Activated B cell treated with CpG ODN at 0.5 μM for 24 hours (primary cell): ENCODE data around the gene NFKBIE. TPM values are rescaled to one million over a fixed set of nuclear protein-coding genes. Genes with fewer than 3 reads are reported as not detected.

Experiments
- ATAC-seq: fragments of 200-7000 bp; cut with Tn5 transposase; one replicate; pipeline ENCODE4 v1.10.0; 2021; ENCODE audit warnings: low read depth, mild to moderate bottlenecking, moderate library complexity
- CTCF ChIA-PET: fragments of 350-600 bp; sonication (Branson Sonifier 250); formaldehyde crosslinking; loops from one replicate; lab custom pipeline; 2021; ENCODE audit warnings: antibody characterized with exemption; lab: Charles Lee
- POLR2A ChIA-PET: fragments of 350-600 bp; sonication (Branson Sonifier 250); formaldehyde crosslinking; loops from one replicate; lab custom pipeline; 2021; ENCODE audit warnings: antibody characterized with exemption; lab: Charles Lee
- DNase-seq: peaks from one replicate; pipeline ENCODE4 v3.0.0; 2022
- H3K27ac Mint-ChIP-seq: one replicate; pipeline ENCODE4 v1.8.0; 2020; ENCODE audit warnings: mixed read lengths
- H3K27me3 Mint-ChIP-seq: one replicate; pipeline ENCODE4 v1.8.0; 2021; ENCODE audit warnings: mixed read lengths
- H3K36me3 Mint-ChIP-seq: one replicate; pipeline ENCODE4 v1.8.0; 2021; ENCODE audit warnings: low read depth, mixed read lengths
- H3K4me1 Mint-ChIP-seq: one replicate; pipeline ENCODE4 v1.8.0; 2021; ENCODE audit warnings: mixed read lengths
- H3K4me3 Mint-ChIP-seq: one replicate; pipeline ENCODE4 v1.8.0; 2020; ENCODE audit warnings: mild to moderate bottlenecking, mixed read lengths
- H3K9me3 Mint-ChIP-seq: one replicate; pipeline ENCODE4 v1.8.0; 2020; ENCODE audit warnings: mixed read lengths
- intact Hi-C: fragments of 100-400 bp; cut with micrococcal nuclease; formaldehyde crosslinking; loops from one replicate; pipeline ENCODE4 v1.15.1; 2024
- total RNA-seq: library from RNA; stranded (reverse); gene quantifications from 2 replicates; pipeline ENCODE4 v1.2.3, GENCODE V29; 2022
- TF ChIP-seq, protein P1 (sequence below): fragments of 200-600 bp; IDR thresholded peaks from one replicate; pipeline ENCODE4 v1.8.0; 2022; ENCODE audit warnings: antibody characterized with exemption, mild to moderate bottlenecking

NFKBIE gene
- total RNA-seq, 1 donor from 2014 or later, result 94.7 TPM

- ChIA-PET POLR2A (interaction anchor here (0.7 kb wide), 1 partner anchor 17 kb away, joined by 5 read pairs; no protein-coding TSS in a partner anchor), CTCF (no interaction called here)
- Mint-ChIP-seq H3K36me3 (no peaks in the 10 kb centered on the region), H3K4me1 (peaks cover 12% of the 10 kb centered on the region), H3K4me3 (no peak overlapping the region), H3K9me3 (no peaks in the 10 kb centered on the region), H3K27me3 (peaks cover 66% of the 10 kb centered on the region), H3K27ac (no peak overlapping the region)
- DNase-seq, result no peak
- TF ChIP-seq, protein P1, sequence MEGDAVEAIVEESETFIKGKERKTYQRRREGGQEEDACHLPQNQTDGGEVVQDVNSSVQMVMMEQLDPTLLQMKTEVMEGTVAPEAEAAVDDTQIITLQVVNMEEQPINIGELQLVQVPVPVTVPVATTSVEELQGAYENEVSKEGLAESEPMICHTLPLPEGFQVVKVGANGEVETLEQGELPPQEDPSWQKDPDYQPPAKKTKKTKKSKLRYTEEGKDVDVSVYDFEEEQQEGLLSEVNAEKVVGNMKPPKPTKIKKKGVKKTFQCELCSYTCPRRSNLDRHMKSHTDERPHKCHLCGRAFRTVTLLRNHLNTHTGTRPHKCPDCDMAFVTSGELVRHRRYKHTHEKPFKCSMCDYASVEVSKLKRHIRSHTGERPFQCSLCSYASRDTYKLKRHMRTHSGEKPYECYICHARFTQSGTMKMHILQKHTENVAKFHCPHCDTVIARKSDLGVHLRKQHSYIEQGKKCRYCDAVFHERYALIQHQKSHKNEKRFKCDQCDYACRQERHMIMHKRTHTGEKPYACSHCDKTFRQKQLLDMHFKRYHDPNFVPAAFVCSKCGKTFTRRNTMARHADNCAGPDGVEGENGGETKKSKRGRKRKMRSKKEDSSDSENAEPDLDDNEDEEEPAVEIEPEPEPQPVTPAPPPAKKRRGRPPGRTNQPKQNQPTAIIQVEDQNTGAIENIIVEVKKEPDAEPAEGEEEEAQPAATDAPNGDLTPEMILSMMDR, result no peak
- no peak for ATAC-seq
- intact Hi-C loops, result no loop called here
Measured at GRCh38 chr6:44292661-44293365, 27.5 kb upstream of the NFKBIE start.

- no peaks in the 10 kb centered on the region for H3K9me3 Mint-ChIP-seq
- no peaks in the 10 kb centered on the region for H3K36me3 Mint-ChIP-seq
- POLR2A ChIA-PET, result no interaction called here
- no peak for ATAC-seq
- CTCF ChIA-PET, result no interaction called here
- H3K27ac Mint-ChIP-seq, result no peak overlapping the region
- TF ChIP-seq, protein P1, result no peak
- no peak overlapping the region for H3K4me3 Mint-ChIP-seq
- intact Hi-C loops, result no loop called here
- peaks cover 72% of the 10 kb centered on the region for H3K27me3 Mint-ChIP-seq
- peaks cover 6% of the 10 kb centered on the region for H3K4me1 Mint-ChIP-seq
- no peak for DNase-seq
Measured at GRCh38 chr6:44291841-44292240, 26.5 kb upstream of the NFKBIE start.

DNA sequence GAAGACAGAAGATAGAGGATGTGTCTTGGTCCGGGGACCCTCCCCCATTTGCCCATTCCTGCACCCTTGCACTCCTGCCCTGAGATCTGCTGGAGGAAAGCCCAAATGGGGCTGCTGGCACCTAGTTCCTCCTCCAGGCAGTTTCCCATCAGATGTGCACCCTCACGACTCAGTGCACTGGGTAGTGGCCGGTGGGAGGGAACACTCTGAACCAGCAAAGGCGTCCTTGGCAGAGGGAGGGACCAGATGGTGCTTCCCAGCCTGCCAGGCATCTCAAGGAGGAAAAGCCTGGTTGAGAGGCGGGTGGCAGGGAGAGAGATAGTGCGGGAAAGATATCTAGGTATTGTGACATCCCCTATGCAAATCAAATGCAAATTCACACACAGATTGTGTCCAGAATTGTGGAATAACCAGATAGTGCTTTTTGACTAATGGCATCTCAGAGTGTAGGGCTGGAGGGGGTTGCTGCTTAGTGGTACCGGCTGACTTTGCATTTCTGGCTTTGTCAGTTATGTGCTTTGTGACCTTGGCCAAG, 24.4 kb upstream of the NFKBIE start:
- H3K4me3 Mint-ChIP-seq, result no peak overlapping the region
- CTCF ChIA-PET, result no interaction called here
- no peaks in the 10 kb centered on the region for H3K4me1 Mint-ChIP-seq
- DNase-seq (no peak), ATAC-seq (no peak)
- POLR2A ChIA-PET, result no interaction called here
- no peaks in the 10 kb centered on the region for H3K9me3 Mint-ChIP-seq
- H3K36me3 Mint-ChIP-seq, result no peaks in the 10 kb centered on the region
- H3K27me3 Mint-ChIP-seq, result peaks cover 63% of the 10 kb centered on the region
- intact Hi-C loops, result no loop called here
- TF ChIP-seq, protein P1, result no peak
- no peak overlapping the region for H3K27ac Mint-ChIP-seq

DNA sequence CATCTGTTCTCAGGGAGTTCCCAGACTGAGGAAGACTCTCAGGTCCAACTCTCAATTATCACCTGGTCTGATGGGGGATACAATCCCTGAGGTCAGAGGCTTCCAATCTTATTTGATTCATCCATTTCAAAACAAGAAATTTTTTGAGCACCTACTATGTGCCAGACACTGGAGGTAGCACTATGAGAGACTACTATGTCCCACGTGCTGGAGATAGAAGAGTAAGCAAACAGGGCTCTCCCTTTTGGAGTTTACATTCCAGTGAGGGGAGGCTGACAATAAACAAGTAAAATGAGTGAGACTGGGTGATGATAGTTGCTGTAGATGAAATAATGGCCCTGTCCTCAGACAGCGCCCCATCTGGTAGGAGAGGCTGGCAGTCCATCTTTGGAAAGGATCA, 21.4 kb upstream of the NFKBIE start:
- ChIA-PET CTCF (no interaction called here), POLR2A (no interaction called here)
- intact Hi-C loops, result no loop called here
- ATAC-seq, result no peak
- Mint-ChIP-seq H3K9me3 (no peaks in the 10 kb centered on the region), H3K36me3 (no peaks in the 10 kb centered on the region), H3K27me3 (peaks cover 59% of the 10 kb centered on the region), H3K27ac (no peak overlapping the region), H3K4me1 (no peaks in the 10 kb centered on the region), H3K4me3 (no peak overlapping the region)
- DNase-seq, result no peak
- TF ChIP-seq, protein P1, result no peak

DNA sequence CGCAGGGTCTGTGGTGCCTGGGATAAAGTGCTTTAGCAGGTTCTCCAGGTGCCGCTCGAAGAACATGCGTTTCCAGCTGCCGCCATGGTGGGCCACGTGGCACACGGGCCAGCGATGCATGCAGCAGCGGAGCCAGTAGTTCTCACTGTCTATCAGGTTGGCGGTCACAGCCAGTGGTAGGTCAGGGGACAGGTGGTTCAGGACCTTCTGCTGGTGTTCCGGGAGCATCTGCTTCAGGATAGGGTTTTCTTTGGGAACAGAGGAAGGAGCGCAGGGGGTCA, 20.9 kb upstream of the NFKBIE start:
- no peak for ATAC-seq
- Mint-ChIP-seq H3K4me3 (no peak overlapping the region), H3K36me3 (no peaks in the 10 kb centered on the region), H3K4me1 (no peaks in the 10 kb centered on the region), H3K27ac (no peak overlapping the region), H3K9me3 (no peaks in the 10 kb centered on the region), H3K27me3 (peaks cover 56% of the 10 kb centered on the region)
- DNase-seq, result no peak
- ChIA-PET CTCF (no interaction called here), POLR2A (no interaction called here)
- intact Hi-C loops, result no loop called here
- TF ChIP-seq, protein P1, result no peak
